CD4-positive, alpha-beta T cell treated with Interleukin-10 for 1 hour (primary cell): Measurements from ENCODE around the gene TYW5.

Experiments
- DNase-seq: peaks from one replicate; pipeline ENCODE4 v3.0.0-alpha.2; 2020

Gene TYW5

DNA sequence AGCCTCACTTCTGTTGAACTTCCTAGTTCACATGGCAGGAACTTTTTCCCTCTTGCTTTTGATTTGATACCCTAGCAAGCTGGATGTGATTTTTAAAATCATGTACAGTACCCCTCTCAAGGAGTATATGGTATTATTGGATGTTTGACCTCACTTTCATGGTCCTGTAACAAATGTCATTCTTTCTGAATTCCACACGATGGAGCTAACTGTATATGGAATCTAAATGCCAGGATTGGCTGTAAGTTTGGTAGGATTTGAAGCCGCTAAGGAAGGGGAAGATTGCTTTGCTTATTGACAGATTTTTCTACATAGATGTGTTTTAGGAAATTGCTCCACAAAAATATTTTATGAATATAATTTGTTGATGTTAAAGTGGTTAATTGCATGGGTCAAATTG, 18.4 kb upstream of the TYW5 start:
- DNase-seq = no peak

DNA sequence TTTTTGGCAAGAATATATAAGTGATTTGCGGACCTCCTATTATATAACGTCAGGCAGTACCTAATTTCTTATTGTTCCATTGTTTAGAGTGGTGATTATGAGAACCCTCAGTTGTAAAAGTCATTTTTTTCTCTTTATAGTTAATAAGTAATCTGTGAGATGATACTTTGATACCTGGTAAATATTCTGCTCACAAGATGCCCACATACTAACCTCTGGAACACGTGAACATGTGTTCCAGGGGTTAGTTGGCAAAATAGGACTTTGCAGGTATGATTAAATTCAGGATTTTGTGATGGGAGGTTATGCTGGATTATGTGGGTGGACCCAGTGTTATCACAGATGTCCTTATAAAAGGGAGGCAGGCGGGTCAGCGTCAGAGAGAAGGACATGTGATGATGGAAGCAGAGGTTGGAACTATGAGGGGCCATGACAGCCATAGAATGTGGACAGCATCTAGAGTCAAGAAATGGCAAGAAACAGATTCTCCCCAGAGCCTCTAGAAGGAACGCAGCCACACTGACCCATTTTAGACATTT, 16.9 kb upstream of the TYW5 start:
- no peak for DNase-seq

DNA sequence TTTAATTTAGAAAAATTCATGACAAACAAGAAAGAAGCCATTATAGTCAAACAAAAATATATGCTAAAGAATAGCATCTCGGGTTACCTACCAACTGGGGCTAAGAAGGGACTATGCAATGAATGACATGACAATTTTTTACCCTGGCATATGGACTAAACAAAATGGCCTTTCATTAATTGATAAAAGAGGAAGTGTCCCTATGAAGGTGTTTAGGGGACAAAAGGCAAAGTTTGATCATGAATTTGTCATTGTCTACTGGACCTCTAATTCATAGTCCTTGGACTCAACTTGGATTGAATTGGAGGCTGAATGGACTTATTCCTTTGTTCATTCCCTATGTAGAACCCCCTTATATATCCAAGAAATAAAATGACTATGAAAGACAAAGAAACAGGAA, 12.8 kb upstream of the TYW5 start:
- no peak for DNase-seq

DNA sequence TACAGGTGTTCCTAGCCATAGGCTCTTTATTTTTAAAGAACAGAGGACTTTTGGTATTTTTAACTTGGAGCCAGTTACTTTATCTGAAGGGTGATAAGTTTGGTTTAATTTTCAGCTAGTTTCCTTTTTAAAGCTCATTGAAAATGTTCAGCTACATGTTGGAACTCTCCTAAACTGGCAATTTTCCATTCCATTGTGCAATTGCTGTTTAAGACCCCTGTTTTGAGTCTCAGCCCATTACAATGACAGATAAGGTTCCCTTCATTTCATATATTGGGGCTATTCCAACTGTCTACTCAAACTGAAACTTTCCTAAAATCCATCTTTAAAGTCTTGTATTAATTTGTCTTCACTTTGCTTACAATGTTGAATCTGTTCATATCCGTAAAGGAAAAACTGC, 11.7 kb upstream of the TYW5 start:
- DNase-seq = no peak

DNA sequence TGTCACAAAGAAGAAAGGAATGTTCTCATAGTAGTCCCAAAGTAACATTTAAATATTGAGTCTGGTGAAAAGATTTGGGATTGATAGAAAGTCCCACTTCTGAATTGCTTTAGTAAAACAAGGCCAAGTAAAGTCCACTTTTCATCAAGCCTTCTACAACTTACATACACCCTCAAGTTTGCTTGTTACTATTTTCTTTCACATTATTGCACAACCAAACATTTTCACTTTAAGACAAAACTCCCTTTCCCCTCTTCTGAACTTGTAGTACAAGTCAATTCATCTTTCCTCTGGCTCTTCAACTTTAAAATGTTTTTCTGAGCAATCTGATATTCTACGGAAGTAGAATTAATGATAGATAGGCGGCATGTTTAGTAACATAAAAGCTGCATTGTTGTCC, 11.1 kb upstream of the TYW5 start:
- DNase-seq = no peak

DNA sequence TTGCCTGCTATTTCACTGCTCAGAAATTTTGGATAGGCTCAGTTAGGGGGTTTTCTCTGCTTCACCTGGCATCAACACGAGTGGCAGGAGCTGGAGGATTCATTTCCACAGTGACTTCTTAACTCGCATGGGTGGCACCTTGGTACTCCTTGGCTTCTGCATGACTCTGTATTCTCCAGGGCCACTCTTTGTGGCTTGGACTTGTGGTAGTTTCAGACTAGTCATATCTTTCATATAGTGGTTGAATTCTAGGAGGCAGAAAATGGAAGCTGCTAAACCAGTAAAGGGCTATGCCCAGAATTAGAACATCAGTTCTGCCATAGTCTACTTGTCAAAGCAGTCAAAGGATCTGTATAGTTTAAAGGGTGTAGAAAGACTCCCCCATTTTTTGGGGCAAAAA, 6.9 kb upstream of the TYW5 start:
- no peak for DNase-seq

DNA sequence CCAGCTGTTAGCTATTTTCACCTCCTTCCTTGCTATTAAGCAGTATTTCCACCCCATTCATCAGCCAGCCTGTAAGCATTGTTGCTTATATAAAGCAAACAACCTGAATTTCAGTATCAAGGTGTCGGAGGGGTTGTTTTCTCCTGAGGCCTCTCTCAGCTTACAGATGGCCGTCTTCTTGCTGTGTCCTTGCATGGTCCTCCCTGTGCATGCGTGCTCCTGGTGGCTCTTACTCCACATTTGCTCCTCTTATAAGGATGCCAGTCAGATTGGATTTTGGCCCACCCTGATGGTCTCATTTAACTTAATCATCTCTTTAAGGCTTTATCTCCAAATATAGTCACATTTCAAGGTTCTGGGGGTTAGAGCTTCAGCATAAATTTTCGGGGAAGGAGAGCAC, 2.7 kb upstream of the TYW5 start:
- DNase-seq = no peak

DNA sequence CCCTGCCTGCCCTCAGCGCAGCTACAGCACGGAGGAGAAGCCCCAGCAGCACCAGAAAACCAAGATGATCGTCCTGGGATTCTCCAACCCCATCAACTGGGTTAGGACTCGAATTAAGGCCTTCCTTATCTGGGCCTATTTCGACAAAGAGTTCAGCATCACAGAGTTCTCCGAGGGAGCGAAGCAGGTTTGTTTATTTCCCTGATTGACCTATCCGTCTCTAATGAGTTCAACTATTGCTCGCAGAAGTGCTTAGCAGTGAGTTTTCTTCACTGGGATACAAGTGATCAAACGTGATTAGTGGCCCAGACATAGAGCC, 730 bp upstream of the TYW5 start:
- peak; percentile 7 for DNase-seq

DNA sequence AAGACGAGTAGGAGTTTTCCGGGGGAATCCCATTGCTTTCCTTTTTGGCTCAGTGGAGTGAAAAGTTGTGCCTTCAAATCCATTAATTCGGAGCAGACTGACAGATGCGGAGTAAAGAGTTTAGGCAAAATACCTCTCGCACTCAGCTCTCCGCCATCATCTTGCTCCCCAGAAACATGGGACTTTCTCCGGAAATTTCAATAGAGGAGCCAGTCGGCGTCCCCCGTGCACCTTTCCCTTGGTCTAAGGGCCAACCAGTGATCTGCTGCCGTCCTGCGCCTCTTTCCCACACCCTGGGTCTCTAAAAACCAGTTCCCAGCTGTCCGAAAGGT, 318 bp downstream of the TYW5 start:
- no peak for DNase-seq

DNA sequence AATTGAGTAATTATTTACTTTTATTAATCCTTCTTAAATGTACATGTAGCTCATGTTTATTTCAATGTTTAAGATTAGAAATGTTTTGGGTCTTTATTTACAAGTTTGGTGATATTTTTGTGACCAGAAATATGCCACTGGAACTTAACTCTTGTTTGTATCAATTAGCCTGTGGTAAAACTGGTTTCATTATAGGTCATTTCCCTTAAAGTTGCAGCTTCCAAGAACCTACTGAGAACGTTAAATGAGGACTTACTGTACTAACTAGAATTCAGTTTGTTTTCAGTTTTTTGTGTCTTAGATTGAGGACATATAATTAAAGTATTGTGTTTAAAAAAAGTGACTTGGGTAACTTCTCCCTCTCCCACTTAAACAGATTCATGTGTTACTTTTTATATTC, 4.3 kb downstream of the TYW5 start:
- DNase-seq = no peak

DNA sequence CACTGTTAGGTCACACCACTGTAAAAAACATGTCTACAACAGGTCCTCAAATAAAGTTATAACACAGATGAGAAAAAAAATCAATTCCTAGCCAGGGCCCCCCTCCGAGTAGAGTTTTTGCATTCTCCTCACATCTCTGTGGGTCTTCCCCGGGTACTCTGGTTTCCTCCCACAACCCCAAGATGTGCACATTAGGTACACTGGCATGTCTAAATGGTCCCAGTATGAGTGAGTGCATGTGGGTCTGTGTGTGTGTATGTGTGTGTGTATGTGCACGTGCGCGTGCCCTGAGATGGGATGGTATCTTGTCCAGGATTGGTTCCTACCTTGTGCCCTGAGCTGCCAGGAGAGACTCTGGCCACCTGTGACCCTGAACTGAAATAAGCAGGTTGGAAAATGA, 4.9 kb downstream of the TYW5 start:
- DNase-seq = no peak

DNA sequence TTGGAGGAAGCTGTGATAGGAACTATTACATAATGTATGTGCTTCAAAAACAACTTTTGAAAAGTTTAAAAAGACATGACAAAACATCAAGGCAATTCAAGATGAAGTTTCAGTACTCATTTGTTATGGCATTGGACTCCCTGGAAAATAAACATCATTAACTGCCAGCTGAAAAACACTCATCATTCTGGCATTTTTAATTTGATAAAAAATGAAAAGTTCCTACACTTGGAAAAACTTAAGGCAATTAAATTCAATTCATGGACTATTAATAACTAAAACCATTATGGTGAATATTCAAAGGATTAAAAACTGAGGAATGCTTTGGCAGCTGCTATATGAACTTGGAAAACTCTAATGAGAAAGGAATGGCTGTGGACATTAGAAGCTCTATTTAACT, 8.5 kb downstream of the TYW5 start:
- DNase-seq = no peak

DNA sequence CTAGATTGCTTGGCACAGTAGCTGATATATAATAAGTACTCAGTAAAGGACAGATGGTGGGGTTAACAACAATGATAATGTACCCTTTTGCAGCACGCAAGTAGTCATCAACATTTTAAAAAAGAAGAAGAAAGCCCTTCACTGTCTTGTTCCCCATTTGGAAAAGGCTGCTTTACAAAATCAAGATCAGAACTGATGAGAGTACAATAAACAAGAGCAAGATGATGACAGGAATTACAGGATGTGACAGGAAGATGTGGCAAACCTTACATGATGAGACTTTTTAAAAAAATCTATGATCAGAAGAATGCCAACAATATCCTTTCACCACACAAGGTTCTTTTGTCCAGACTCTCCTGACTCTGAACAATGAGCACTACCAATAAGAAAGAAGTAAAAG, 9.1 kb downstream of the TYW5 start:
- no peak for DNase-seq

DNA sequence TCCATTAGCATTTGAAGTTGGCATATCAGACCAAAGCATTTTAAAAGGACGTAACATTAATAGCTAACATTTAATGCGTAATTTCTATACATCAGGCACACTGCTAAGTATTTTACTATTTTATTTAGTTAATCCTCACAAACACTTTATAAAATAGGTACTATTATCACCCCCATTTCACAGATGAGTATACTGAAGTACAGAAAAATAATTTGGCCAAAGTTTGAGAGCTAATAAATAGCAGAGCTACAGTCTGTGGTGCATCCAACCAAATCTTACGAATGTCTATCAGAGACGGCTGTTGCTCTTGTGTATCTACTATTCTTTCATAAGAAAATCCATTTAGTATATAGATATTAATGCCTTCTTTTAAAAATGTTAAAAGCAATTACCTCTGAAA, 11.9 kb downstream of the TYW5 start:
- no peak for DNase-seq

DNA sequence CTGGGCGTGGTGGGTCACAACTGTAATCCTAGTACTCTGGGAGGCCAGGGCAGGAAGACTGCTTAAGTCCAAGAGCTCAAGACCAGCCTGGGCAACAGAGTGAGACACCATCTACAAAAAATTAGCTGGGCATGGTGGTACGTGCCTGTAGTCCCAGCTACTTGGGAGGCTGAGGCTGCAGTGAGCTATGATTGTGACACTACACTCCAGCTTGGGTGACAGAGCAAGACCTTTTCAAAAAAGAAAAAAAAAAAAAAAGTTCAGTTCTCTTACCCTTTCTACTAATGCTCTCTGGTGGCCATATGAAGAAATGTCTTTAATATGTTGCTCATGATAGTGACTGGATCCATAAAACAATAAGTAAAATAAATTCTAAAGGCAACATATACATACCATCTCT, 14.9 kb downstream of the TYW5 start:
- peak; percentile 9 for DNase-seq

DNA sequence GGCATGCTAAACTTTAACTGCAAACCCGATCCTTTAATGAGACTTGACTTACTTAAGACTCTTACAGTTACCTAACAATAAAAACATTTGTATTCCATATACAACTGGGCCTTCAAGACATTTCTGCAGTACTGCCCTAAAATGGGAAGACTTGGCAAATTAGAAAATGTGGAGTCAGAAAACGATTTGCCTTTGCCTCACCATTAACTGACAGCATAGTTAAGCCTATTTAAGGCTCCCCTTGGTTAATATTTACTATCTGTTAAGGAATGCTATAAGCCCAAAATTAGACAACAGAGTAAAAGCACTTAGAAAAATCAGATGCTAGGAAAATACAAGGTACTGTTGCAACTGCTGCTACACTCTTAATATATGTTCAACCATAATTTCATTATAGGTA, 18.7 kb downstream of the TYW5 start:
- no peak for DNase-seq

DNA sequence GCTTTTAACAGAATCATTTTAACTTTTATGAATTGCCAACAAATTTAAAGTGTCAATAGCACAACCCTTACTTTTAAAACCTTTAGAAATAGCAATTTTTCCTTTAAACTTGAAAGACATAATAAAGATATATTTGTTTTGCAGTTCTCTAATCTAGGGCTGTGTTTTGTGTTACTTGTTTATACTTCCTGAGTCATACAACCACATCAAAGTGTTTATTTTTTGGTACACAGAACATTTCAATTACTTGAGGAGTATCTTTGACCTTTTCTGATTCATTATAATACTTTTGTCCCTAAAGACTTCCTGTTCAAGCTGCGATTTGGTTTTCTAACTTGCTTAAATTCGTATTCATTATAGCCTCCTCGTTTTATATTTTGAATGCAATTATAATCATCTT, 21.8 kb downstream of the TYW5 start:
- no peak for DNase-seq

DNA sequence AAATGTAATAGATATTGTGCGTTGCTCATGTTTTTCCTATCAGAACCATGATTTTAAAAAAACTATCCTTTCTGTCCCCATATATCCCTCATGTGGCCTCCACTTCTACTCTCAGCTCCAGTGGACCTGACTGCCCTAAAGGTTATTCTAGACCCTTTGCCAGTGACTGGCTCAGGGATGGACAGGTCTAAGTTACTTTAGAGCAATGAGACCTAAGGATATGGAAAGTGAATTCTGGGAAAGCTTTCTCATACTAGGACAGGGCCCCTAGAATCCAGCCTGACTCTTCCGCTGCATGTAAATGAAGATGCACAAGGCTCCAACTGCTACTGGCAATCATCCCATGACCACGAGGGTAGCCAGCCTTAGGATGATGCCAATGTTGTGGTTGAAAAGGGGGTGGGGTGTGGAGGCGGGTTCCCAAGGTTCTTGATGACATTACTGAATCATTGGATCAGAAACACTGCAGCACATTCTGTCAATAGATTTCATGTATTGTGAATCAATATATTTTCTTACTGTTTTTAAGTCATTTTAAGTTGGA, 22.9 kb downstream of the TYW5 start:
- no peak for DNase-seq

DNA sequence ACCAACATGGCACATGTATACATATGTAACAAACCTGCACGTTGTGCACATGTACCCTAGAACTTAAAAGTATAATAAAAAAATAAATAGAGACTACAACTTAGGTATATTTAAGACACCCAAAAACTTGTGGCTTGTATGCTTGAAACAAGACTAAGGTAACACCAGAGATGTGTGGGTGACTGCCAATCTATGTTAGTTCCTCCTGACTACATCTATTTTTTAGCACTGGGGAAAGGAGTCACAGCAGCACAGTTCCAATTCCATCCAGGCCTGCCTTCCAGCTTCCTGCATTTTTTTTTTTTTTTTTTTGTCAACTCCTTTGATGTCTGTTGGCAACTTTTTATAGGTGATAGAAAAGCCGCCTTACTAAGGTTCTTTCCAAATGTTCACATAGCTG, 26.0 kb downstream of the TYW5 start:
- no peak for DNase-seq

DNA sequence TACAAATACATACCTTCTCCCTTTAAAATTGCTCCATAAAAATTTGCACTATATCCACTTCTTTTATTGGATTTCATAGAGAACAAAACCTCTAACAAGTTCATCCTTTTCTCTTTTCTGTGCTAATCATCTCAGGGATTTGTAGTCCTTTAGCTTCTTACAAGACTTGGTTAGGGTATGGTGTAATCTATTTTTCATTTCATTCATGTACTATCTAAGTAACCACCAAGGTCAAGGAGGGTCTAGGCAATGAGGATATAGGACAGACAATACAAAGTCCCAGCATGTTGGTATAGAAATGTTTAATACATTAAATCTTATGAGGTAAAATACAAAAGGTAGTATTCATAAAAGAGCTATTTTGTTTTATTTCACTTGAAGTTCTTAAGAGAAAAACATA, 26.7 kb downstream of the TYW5 start:
- DNase-seq = no peak

DNA sequence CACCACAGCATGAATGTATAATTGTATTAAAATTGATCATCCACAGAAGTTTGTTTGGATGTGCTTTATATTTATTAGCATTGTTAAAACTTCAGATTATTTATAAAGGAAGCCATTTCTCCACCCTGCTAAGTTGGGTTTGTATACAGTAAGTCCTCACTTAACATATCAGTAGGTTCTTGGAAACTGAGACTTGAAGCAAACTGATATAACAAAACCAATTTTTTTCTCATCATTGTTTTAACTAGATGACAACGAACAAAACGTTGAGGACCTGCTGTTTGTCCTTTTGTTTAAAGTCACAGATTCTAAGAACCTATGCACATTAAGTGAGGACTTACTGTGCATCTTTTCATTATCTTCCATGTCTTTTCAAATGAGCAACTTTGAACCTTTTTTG, 27.1 kb downstream of the TYW5 start:
- no peak for DNase-seq

DNA sequence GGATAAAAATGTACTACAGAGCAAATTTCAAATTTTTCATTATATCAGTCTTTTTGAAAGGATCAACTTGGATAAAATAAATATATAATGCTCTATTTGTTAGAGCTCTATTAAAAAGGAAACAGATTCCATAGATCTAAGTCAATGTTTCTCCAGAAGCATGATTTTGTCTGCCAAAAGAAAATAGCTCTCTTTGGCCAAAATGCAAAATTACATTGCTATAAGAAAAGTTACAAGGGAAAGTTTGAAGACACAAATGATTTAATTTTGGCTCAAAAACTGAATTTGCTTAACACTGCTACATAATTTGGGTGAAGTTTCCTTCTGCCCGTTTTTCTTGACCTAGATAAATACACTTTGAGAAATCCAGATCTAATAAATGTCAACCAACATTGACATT, 28.5 kb downstream of the TYW5 start:
- no peak for DNase-seq

DNA sequence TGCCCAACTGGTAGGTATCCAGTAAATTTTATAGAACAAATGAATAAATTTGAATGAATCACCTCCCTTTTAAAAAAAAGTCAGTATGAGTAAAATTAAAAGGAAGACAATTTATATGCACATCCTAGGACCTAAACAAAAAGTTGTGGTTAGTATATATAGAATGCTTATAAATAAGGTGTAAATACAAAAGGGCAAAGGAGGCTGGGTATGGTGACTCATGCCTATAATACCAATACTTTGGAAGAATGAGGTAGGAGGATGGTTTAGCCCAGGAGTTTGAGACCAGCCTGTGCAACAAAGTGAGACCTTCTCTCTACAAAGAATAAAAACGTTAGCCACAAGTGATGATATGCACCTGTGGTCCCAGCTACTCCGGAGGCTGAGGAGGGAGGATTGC, 31.4 kb downstream of the TYW5 start:
- no peak for DNase-seq

DNA sequence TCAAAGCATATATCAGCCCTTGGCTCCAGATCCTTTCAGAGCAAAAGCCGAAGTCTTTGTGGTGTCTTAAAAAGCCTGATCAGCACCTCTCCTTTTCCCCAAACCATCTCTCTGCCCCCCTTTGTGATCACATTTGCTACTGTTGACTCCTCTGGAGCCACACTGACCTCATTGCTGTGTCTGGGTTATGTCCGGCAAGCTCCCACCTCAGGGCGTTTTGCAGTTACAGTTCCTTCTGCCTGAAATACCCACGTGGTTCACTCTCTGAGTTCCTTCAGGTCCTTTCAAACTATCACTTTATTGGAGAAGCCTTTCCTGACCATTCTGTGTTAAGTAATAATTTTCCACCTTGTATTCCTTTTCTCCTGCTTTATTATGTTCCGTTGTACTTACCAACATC, 32.4 kb downstream of the TYW5 start:
- no peak for DNase-seq

DNA sequence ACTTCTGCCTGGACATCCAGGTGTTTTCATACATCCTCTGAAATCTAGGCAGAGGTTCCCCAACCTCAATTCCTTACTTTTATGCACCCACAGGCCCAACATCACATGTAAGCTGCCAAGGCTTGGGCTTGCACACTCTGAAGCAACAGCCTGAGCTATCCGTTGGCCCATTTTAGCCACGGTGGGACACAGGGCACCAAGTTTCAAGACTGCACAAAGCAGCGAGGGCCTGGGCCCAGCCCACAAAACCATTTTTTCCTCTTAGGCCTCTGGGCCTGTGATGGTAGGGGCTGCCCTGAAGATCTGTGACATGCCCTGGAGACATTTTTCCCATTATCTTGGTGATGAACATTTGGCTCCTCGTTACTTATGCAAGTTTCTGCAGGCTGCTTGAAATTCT, 38.3 kb downstream of the TYW5 start:
- no peak for DNase-seq

DNA sequence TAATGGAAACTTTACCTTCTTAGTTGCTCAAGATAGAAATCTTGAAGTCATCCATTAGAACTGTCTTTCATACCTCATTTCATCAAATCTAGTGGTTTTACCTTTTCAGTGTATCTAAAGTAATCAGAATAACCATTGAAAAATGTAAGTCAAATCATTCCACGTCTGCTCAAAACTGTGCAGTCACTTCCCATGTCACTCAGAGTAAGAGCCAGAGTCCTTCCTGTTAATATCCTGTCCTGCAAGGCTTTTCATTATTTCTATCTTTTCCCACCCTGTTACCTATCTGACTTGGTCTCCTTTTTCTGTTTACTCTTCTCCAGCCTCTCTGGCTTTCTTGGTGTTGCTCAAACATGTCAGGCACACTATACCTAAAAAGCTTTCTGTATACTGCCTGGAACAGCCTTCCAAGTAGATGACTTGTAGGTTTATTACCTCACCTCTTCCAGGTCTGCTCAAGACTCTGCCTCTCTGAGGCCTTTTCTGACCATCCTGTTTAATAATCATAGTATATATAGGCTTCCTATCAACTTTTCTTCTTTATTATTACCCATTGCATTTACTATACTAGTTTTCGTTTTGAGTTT, 40.8 kb downstream of the TYW5 start:
- no peak for DNase-seq
